Right forelimb (tissue), 1 donor: Measurements from ENCODE around the gene RIF1.
"Not testable (repeated sequence)": the region's sequence is repeated elsewhere in the genome, so short reads cannot be mapped to it uniquely, and the experiment has no call there.

Experiments
- DNase-seq: peaks from one replicate; pipeline ENCODE4 v3.0.0-alpha.2; 2018

Gene RIF1

GRCh38 chr2:151409601-151410484 lies at the start of gene RIF1:
Gene RIF1 (plus strand): TSS chr2:151409902. CDS start chr2:151410424, 522 bp downstream.
- DNase-seq: peak; percentile 94

GRCh38 chr2:151361674-151362370 lies 47.9 kb upstream of the RIF1 start:
- DNase-seq: no peak

DNA sequence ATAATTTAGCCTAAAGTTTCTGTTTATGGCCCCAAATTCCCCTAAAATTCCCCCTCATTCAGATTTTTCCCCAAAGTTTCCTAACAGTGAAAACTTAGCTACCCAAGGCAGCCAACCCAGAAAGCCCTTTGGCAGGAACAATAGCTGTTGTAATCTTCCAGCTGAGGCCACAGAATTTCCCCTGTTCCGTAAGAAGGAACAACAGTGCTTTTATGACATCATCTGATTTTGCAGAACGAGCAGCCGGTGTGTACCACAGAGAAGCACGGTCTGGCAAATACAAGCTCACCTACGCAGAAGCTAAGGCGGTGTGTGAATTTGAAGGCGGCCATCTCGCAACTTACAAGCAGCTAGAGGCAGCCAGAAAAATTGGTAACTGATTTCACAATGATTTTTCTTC lies 46.0 kb upstream of the RIF1 start:
- no peak for DNase-seq

GRCh38 chr2:151367571-151367970 lies 42.1 kb upstream of the RIF1 start:
- no peak for DNase-seq

DNA sequence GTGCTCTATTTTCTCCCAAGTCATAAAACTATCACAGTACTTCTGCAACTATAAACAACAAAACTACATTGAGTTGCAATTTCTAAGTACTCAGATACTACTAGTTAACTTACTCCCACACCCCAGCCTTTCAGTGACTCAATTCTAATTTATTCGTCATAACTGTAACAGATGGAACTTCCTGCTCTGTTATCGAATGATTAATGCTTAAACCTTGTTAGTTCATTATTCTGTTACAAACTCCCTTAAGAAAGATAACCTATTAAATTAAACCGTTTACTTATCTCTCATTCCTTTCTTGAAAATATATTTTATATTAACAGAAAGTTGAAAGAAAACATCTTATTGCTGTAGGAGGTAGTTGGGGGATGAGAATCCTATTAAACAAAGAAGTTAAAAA lies 35.3 kb upstream of the RIF1 start:
- DNase-seq: no peak

DNA sequence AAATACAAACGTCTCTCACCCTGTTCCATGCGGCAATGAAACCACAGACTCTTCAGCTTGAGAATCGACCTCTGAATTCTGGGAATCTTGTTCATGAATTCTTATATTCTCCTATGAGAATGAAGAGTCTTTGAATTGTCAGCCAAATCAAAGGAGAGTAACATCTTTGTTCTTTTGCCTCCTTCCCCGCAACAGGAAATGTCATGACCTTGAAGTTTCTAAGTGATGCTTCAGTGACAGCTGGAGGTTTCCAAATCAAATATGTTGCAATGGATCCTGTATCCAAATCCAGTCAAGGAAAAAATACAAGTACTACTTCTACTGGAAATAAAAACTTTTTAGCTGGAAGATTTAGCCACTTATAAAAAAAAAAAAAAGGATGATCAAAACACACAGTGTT lies 30.5 kb upstream of the RIF1 start:
- no peak for DNase-seq

DNA sequence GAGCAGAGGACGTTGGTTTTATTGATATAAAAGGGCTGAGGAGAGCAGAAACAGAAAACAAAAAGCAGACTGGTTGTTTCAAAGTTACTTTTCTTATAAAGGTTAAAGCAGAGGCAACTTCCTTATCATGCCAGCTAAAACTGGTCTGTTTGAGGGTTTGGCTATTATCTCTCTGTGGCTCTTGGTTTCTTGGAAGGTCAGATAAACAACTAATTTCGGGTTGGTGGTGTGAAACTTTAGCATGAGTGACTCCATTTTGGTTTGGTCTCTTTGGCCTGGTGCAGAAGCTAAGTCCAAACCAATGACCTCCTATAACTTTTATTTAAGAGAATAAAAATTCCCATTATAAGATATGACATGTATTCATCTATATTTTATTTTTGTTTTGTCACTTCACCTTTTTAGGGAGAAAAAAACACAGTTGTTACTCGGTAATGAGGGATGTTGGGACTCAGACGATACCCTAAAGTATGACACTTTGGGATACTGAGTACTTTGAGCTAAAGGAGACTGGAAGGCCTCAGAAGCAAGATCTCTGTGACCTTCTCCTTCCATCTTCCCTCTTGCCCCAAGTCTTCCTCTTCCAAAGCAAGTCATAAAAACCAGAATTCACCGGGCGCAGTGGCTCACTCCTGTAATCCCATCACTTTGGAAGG lies 29.0 kb upstream of the RIF1 start:
- DNase-seq: no peak

DNA sequence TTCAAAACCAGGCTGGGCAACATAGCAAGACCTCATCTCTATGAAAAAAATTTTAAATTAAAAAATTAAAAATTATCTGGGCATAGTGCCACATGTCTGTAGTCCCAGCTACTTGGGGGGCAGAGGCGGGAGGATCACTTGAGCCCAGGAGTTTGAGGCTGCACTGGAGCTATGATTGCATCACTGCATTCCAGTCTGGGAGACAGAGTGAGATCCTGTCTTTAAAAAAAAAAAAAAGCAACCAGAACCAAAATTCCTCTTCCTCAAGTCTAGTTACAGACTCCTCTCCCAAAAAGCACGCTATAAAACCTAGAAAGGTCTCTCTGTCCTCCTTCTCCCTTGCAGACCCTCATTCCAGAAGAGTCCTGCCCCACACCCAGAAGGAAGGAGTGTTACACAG lies 28.4 kb upstream of the RIF1 start:
- DNase-seq: no peak

DNA sequence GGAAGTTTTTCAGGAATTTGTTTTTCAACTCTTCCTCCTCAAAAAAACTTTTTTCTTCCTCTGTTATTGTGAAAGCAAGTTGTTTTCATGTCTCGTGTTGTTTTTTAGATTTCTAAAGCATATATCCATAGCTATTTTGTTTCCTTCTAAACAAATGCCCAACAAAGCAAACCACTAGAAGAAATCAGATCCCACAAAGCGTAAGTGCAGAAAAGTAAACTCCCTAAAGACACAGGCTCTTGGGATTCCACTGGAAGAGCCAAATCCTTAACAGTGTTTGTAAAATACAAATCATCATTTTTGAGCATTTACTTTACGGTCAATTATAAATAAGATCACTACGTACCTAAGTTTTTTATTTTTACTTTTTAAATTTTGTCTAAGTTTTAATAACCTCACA lies 21.7 kb upstream of the RIF1 start:
- DNase-seq: no peak

DNA sequence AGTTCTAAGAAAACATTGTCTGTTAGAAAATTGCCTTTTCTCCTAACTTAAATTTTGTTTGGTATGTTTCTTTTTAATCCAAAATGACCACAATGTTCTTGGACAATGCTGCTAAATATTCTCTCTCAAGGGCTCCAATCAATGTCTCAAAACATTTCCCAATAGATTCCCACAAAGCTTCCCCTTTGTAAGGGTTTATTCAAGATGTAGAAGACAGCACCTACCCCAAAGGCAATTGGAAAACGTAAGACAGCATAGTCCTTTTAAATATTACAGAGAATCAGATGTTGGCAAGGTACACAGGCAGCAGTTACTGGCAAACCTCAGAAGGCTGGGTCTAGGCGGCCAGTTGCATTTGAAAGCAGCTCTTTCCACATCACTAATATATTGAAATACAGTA lies 18.3 kb upstream of the RIF1 start:
- DNase-seq: no peak

DNA sequence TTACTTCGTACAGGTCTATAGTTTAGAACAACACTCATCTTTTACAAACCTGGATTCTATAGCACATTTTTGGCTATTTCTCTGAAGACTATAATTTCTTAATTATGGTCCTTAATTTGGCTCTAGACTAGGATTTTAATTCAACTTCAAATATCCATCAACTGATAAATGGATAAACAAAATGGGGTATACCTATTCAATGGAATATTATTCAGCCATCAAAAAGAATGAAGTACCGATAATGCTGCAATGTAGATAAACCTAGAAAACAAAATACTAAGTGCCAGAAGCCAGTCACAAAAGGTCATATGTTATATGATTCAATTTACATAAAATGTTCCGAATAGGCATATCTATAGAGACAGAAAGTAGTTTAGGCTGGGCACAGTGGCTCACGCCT lies 15.2 kb upstream of the RIF1 start:
- DNase-seq: no peak

DNA sequence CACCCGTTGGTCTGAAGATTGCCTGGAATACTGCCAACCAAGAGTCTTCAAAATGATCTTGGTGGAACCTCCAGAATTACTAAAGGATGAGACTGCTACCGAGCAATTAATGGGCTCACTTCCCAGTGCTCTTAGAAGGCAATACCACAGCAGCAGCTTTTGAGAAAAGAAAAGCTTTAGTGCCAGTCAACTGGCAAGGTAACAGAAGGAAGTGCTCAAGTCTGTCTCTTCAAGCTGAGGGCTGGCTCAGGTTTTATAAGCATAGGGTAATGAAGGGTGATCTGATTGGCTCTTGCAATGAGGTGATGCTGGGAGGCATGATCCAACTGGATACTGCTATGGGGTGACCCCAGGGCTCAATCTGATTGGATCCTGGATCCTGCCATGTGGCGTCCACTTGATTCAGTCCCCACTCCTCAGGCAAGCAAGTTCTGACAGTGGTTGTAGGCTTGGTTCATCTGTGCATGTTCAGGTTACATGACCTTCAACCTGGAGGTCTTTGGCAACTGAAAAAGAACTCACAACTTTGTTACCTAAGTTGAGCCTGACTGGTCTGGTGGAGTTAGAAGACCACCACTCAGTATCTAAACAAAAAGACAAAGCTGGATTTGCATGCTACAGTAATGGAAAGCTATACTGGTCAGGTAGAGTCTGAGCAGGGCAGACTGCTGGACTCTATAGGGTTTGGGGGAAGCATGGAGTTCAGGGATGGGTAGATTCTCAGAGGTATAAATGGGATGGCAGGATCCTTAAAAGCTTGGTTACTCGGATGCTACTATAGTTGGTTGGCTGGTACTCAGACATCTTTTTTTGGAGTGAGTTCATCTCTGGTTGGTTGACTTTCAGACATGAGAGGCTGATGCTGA lies 14.0 kb upstream of the RIF1 start:
- DNase-seq: no peak

DNA sequence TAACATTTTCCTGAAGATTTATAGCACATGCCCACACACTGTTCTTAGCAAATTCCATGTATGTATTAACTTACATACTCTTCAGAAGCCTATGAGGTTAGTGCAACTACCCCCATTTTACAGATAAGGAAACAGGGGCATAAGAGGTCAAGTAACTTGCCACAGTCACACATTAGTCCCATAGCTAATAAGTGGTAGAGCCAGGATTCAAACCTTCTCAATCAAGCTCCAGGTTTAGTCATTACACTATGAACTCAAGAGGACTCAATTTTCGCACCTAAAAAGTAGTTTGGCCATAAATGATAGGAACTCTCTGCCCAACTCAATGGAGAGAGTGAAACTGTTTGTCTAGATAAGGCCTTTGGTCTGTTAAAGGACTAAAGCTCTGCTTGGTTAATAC lies 9.7 kb upstream of the RIF1 start:
- no peak for DNase-seq

GRCh38 chr2:151401149-151401548 lies 8.6 kb upstream of the RIF1 start:
- no peak for DNase-seq

DNA sequence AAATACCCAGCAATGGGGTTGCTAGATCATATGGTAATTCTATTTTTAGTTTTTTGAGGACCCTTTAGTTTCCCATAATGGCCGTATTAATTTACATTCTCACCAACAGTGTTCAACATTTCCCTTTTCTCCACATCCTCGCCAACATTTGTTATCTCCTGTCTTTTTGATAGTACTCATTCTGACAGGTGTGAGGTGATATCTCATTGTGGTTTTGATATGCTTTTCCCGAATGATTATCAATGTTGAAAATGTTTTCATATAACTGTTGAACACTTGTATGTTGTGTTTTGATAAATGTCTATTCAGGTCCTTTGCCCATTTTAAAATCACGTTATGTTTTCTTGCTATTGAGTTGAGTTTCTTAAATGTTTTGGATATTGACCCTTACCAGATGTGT lies 5.8 kb upstream of the RIF1 start:
- no peak for DNase-seq

- DNase-seq: no peak
Observed at GRCh38 chr2:151405376-151405775, 4.3 kb upstream of the RIF1 start.

GRCh38 chr2:151407281-151407680 lies 2.4 kb upstream of the RIF1 start:
- no peak for DNase-seq

DNA sequence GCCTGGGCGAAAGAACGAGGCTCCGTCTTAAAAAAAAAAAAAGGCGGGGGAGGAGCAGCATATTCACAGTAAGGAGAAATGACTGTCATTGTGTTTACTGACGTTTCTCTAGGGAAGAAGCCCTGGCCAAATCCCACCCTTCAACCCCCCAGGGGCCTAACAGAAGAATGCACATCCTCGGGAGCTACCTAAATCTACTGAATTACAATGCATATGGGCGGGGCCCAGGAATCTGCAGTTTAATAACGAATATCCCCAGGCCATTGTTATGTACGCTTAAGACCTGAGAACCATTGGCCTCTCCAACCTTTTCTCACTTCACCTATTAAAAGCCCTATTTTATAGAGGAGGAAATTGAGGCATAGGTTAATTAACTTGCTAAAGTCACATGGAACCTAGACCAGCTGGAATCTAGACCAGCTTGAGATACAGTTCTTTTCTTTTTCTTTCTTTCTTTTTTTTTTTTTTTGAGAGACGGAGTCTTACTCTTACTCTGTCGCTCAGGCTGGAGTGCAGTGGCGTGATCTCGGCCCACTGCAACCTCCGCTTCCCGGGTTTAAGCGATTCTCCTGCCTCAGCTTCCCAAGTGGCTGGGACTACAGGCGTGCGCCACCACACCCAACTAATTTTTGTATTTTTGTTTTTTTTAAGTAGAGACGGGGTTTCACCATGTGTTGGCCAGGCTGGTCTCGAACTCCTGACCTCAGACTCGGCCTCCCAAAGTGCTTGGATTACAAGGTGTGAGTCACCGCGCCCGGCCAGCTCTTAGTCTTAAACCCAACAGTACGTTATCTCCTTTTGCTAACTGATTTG lies 708 bp upstream of the RIF1 start:
- no peak for DNase-seq

DNA sequence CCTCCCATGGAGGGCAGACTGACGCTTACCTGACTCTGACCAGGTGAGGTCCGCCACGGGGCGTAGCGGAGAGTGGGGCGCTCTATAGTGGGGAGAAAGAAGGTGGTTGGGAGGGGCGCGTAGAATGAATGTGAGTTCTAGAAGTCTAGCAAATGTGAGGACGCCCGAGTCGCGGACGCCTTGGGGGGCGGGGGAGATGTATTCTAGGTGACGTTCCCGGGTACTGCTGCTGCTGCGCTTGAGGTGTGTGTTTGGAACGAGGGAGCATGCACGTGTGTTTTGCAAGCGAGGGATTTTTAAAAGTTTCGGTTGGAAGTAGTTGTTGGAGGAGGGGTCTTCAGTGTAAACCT lies 758 bp downstream of the RIF1 start:
- DNase-seq: peak; percentile 59

GRCh38 chr2:151417650-151418049 lies 7.9 kb downstream of the RIF1 start:
- DNase-seq: no peak

GRCh38 chr2:151421681-151422080 lies 12.0 kb downstream of the RIF1 start:
- not testable (repeated sequence) for DNase-seq

DNA sequence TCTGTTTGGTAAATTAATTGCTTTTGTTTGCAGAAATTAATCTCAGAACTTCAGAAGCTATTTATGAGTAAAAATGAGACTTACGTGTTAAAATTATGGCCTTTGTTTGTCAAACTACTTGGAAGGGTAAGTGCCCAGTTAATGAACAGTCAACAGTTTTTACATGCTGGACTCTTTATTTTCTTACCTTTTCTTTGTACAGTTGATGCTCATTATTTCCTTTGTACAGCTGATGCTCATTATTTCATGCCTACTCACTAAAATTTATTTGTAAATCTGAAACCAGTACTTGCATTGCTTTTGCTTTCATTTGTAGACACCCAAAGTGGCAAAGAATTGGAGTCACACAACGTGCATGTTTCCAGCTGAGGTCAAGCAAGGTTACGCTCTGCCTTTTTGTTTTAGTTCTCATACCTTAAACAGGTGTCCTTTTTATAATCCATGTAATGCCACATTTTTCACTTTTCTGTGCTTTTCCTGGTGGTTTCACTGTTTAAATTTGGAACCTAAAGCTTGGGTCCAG lies 13.3 kb downstream of the RIF1 start:
- DNase-seq: no peak
